Esophagus squamous epithelium (tissue), 5 donors: ENCODE data around the gene SYTL3. TPM values are rescaled to one million over a fixed set of nuclear protein-coding genes. Genes with fewer than 3 reads are reported as not detected.

Experiments used
- DNase-seq: peaks from one replicate; lab custom pipeline; 2025; lab: John Stamatoyannopoulos, UW
- H3K27ac ChIP-seq, 4 donors: fragments of 200-600 bp; sonication (generic); one replicate each; pipeline ENCODE4 v1.5.1; 2016 to 2019; ENCODE audit warnings: mild to moderate bottlenecking in 1 of 4
- H3K27me3 ChIP-seq, 4 donors: fragments of 200-600 bp; sonication (generic); 1 replicate in 3 of 4; 2 replicates in 1 of 4; pipeline versions ENCODE4 v1.5.1 to v1.6.0; 2017 to 2021; ENCODE audit warnings: antibody characterized with exemption in 1 of 4
- H3K36me3 ChIP-seq, 3 donors: fragments of 200-600 bp; sonication (generic); one replicate each; pipeline ENCODE4 v1.5.1; 2016 to 2019
- H3K4me1 ChIP-seq, 3 donors: fragments of 200-600 bp; sonication (generic); one replicate each; pipeline ENCODE4 v1.5.1; 2017 to 2019
- H3K4me3 ChIP-seq, 4 donors: fragments of 200-600 bp; sonication (generic); 1 replicate in 3 of 4; 2 replicates in 1 of 4; pipeline ENCODE4 v1.5.1; 2016 to 2019; ENCODE audit warnings: mild to moderate bottlenecking in 2 of 4, moderate library complexity in 1 of 4
- H3K9me3 ChIP-seq, 3 donors: fragments of 200-600 bp; sonication (generic); one replicate each; pipeline ENCODE4 v1.5.1; 2016 to 2019
- POLR2A ChIP-seq, 4 donors: fragments of 450-650 bp; IDR thresholded peaks; one replicate each; pipeline ENCODE4 v1.6.1; 2017; ENCODE audit warnings: antibody characterized with exemption in 4 of 4, mild to moderate bottlenecking in 4 of 4, moderate library complexity in 3 of 4
- WGBS, 2 donors: methylation state at CpG; one replicate each; pipeline ENCODE4 v1.1.5; 2018; 5-methylcytosine and 5-hydroxymethylcytosine counted together
- intact Hi-C: fragments of 100-400 bp; cut with DNase I; formaldehyde crosslinking; loops from one replicate; pipeline ENCODE4 v1.15.0; 2022
- total RNA-seq, 4 donors: library from RNA; depleted of rRNA; stranded (reverse); fragments of >200 nt; gene quantifications; one replicate each; pipeline ENCODE4 v1.1.0, GENCODE V29; 2016
- TF ChIP-seq, protein P1 (sequence below), 6 experiments: fragments of 450-650 bp in 4 of 6; fragments of 200-600 bp in 2 of 6; sonication (generic) in 2 of 6; IDR thresholded peaks; one replicate each; pipeline ENCODE4 v1.5.1; 2016 to 2019; ENCODE audit warnings: antibody characterized with exemption in 6 of 6, mild to moderate bottlenecking in 4 of 6, moderate library complexity in 4 of 6
- donor health status: DM: yes; HTN: yes; CAD: no.

The SYTL3 gene
- total RNA-seq, 4 donors from 2014 or later = 1.6 to 8.0 (median 3.0) TPM

- Histone ChIP-seq H3K36me3 (peaks cover 0 to 53% (median 0%) of the 10 kb centered on the region in 3 donors), H3K4me3 (no peak overlapping the region), H3K27ac (peak overlapping the region in 2 of 4 donors; percentile 79 to 99), H3K9me3 (no peaks in the 10 kb centered on the region), H3K27me3 (no peaks in the 10 kb centered on the region), H3K4me1 (peaks cover 15 to 97% (median 37%) of the 10 kb centered on the region in 3 donors)
- intact Hi-C loops = no loop called here
- no peak for DNase-seq
- WGBS, 2 donors = 61 to 68% methylated on average over 7 to 8 of the region's 8 CpGs
- TF ChIP-seq, protein P1, sequence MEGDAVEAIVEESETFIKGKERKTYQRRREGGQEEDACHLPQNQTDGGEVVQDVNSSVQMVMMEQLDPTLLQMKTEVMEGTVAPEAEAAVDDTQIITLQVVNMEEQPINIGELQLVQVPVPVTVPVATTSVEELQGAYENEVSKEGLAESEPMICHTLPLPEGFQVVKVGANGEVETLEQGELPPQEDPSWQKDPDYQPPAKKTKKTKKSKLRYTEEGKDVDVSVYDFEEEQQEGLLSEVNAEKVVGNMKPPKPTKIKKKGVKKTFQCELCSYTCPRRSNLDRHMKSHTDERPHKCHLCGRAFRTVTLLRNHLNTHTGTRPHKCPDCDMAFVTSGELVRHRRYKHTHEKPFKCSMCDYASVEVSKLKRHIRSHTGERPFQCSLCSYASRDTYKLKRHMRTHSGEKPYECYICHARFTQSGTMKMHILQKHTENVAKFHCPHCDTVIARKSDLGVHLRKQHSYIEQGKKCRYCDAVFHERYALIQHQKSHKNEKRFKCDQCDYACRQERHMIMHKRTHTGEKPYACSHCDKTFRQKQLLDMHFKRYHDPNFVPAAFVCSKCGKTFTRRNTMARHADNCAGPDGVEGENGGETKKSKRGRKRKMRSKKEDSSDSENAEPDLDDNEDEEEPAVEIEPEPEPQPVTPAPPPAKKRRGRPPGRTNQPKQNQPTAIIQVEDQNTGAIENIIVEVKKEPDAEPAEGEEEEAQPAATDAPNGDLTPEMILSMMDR (IDR thresholded peaks at IDR 0.05) = no peak
- no peak for TF ChIP-seq POLR2A (IDR thresholded peaks at IDR 0.05)
Measured at GRCh38 chr6:158807515-158808441, 157.9 kb downstream of the SYTL3 start.

GRCh38 chr6:158808442-158808833 is 158.6 kb downstream of the SYTL3 start:
- WGBS, 2 donors = 43 to 50% methylated on average over 6 of the region's 6 CpGs
- H3K36me3 ChIP-seq = peaks cover 0 to 59% (median 0%) of the 10 kb centered on the region in 3 donors
- no peaks in the 10 kb centered on the region for H3K27me3 ChIP-seq
- peaks cover 15 to 97% (median 43%) of the 10 kb centered on the region in 3 donors for H3K4me1 ChIP-seq
- H3K4me3 ChIP-seq = no peak overlapping the region
- peak overlapping the region in 3 of 4 donors; percentile 43 to 99 (median 79) for H3K27ac ChIP-seq
- H3K9me3 ChIP-seq = no peaks in the 10 kb centered on the region
- TF ChIP-seq POLR2A (IDR thresholded peaks at IDR 0.05) = no peak
- TF ChIP-seq, protein P1 (IDR thresholded peaks at IDR 0.05) = peak in 3 of 6 experiments; percentile 19 to 42 (median 33)
- no peak for DNase-seq
- intact Hi-C loops = no loop called here

GRCh38 chr6:158808941-158809678 is 159.3 kb downstream of the SYTL3 start:
- no peaks in the 10 kb centered on the region for H3K27me3 ChIP-seq
- peak in 1 of 4 donors; percentile 60 for TF ChIP-seq POLR2A (IDR thresholded peaks at IDR 0.05)
- TF ChIP-seq, protein P1 (IDR thresholded peaks at IDR 0.05) = no peak
- peaks cover 0 to 66% (median 0%) of the 10 kb centered on the region in 3 donors for H3K36me3 ChIP-seq
- 46 to 53% methylated on average over 8 of the region's 8 CpGs for WGBS, 2 donors
- peaks cover 10 to 97% (median 43%) of the 10 kb centered on the region in 3 donors for H3K4me1 ChIP-seq
- intact Hi-C loops = no loop called here
- H3K4me3 ChIP-seq = no peak overlapping the region
- no peak for DNase-seq
- H3K9me3 ChIP-seq = no peaks in the 10 kb centered on the region
- H3K27ac ChIP-seq = peak overlapping the region; percentile 43 to 99 (median 64)

- 71 to 73% methylated on average over 9 of the region's 9 CpGs for WGBS, 2 donors
- Histone ChIP-seq H3K27ac (peak overlapping the region; percentile 43 to 99 (median 64)), H3K4me1 (peaks cover 13 to 100% (median 47%) of the 10 kb centered on the region in 3 donors), H3K9me3 (no peaks in the 10 kb centered on the region), H3K36me3 (peaks cover 0 to 78% (median 0%) of the 10 kb centered on the region in 3 donors), H3K4me3 (no peak overlapping the region), H3K27me3 (no peaks in the 10 kb centered on the region)
- intact Hi-C loops = no loop called here
- no peak for TF ChIP-seq POLR2A (IDR thresholded peaks at IDR 0.05)
- TF ChIP-seq, protein P1 (IDR thresholded peaks at IDR 0.05) = no peak
- DNase-seq = no peak
Measured at GRCh38 chr6:158810155-158811095, 160.6 kb downstream of the SYTL3 start.
